Suppressor macrophage treated with lipopolysaccharide for 1 hour (primary cell): ENCODE measurements around the gene CMTM2.
A peak's percentile ranks its signal among the peaks of the same experiment; 100 is the strongest.
"Not testable (repeated sequence)": the region's sequence is repeated elsewhere in the genome, so short reads cannot be mapped to it uniquely, and the experiment has no call there.

Experiments
- DNase-seq, 3 donors: peaks; one replicate each; pipeline ENCODE4 v3.0.0-alpha.2; 2020 to 2022

The CMTM2 gene

GRCh38 chr16:66610111-66610820 is 31.0 kb downstream of the CMTM2 start:
- DNase-seq, result no peak

- DNase-seq, result not testable (repeated sequence)
Observed at GRCh38 chr16:66611911-66612310, 32.6 kb downstream of the CMTM2 start.

- DNase-seq, result no peak
Observed at GRCh38 chr16:66612422-66612821, 33.2 kb downstream of the CMTM2 start.

GRCh38 chr16:66614161-66614802 is 35.0 kb downstream of the CMTM2 start:
- DNase-seq, result no peak

- no peak for DNase-seq
Observed at GRCh38 chr16:66616169-66616568, 36.9 kb downstream of the CMTM2 start.

GRCh38 chr16:66616592-66616991 is 37.3 kb downstream of the CMTM2 start:
- DNase-seq, result peak in 2 of 3 donors; percentile 24 to 26

GRCh38 chr16:66617010-66617434 is 37.8 kb downstream of the CMTM2 start:
- no peak for DNase-seq

GRCh38 chr16:66617728-66618127 is 38.5 kb downstream of the CMTM2 start:
- no peak for DNase-seq

- no peak for DNase-seq
Observed at GRCh38 chr16:66618588-66619375, 39.5 kb downstream of the CMTM2 start.

GRCh38 chr16:66619534-66620428 is 40.5 kb downstream of the CMTM2 start:
- peak in 2 of 3 donors; percentile 30 to 44 for DNase-seq

GRCh38 chr16:66620429-66620795 is 41.1 kb downstream of the CMTM2 start:
- no peak for DNase-seq

GRCh38 chr16:66621973-66622372 is 42.7 kb downstream of the CMTM2 start:
- no peak for DNase-seq

GRCh38 chr16:66622863-66623262 is 43.6 kb downstream of the CMTM2 start:
- DNase-seq, result no peak

GRCh38 chr16:66623755-66624154 is 44.5 kb downstream of the CMTM2 start:
- DNase-seq, result no peak

GRCh38 chr16:66627611-66628378 is 48.5 kb downstream of the CMTM2 start:
- DNase-seq, result not testable (repeated sequence)

- no peak for DNase-seq
Observed at GRCh38 chr16:66629856-66630255, 50.6 kb downstream of the CMTM2 start.

- not testable (repeated sequence) for DNase-seq
Observed at GRCh38 chr16:66630561-66631260, 51.4 kb downstream of the CMTM2 start.

- DNase-seq, result not testable (repeated sequence)
Observed at GRCh38 chr16:66631558-66631957, 52.3 kb downstream of the CMTM2 start.

- no peak for DNase-seq
Observed at GRCh38 chr16:66634527-66635196, 55.4 kb downstream of the CMTM2 start.

- DNase-seq, result no peak
Observed at GRCh38 chr16:66635406-66635805, 56.1 kb downstream of the CMTM2 start.

GRCh38 chr16:66636199-66636598 is 56.9 kb downstream of the CMTM2 start:
- no peak for DNase-seq
